ENCODE measurements around the gene DLGAP4.

Gene DLGAP4

DNA sequence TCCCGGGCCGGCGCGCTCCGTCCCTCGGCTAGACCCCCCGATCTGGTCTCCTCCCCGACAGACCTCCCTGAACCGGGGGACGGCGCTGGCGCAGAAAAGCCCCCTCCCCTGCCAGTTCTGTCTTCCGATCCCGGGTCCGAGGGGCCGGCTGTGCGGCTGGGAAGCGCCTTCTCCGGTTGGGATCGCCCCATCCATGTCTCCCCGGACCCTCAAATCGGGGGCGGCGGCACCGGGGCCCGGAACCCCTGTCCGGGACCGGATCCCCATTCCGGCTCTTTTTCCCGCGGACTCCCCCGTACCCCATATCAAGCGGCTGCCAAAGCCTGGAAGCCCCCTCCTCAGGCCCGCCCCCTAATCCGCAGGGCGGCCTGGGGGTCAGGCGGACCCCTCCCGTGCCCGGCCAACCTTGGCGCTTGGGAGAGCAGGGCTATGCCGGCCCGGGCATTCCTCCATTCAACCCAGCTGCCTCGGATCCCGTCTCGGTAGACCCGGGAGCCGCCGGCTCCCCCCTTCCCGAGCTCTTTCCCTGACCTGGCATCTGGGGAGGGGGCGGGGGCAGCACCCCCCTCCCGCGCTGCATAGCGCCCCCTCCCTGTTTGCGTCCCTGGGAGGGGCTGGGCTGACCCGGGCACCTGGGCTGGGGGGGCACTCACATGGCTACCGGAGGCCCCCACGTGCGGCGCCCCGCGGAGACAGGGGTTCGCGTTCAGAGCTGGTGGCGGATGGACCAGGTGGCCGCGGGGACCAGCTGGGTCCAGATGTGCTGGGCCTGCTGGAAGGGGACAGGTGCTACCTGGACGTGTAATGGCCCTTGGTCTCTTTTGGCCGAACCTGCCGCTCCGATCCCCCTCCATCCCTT lies 643 bp downstream of the DLGAP4 start:
- TF ChIP-seq, protein P1, sequence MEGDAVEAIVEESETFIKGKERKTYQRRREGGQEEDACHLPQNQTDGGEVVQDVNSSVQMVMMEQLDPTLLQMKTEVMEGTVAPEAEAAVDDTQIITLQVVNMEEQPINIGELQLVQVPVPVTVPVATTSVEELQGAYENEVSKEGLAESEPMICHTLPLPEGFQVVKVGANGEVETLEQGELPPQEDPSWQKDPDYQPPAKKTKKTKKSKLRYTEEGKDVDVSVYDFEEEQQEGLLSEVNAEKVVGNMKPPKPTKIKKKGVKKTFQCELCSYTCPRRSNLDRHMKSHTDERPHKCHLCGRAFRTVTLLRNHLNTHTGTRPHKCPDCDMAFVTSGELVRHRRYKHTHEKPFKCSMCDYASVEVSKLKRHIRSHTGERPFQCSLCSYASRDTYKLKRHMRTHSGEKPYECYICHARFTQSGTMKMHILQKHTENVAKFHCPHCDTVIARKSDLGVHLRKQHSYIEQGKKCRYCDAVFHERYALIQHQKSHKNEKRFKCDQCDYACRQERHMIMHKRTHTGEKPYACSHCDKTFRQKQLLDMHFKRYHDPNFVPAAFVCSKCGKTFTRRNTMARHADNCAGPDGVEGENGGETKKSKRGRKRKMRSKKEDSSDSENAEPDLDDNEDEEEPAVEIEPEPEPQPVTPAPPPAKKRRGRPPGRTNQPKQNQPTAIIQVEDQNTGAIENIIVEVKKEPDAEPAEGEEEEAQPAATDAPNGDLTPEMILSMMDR (IDR thresholded peaks at IDR 0.05; ENCODE audit: extremely low read depth, missing control alignments), result no peak
- DNase-seq (ENCODE audit: low spot score), result no peak

DNA sequence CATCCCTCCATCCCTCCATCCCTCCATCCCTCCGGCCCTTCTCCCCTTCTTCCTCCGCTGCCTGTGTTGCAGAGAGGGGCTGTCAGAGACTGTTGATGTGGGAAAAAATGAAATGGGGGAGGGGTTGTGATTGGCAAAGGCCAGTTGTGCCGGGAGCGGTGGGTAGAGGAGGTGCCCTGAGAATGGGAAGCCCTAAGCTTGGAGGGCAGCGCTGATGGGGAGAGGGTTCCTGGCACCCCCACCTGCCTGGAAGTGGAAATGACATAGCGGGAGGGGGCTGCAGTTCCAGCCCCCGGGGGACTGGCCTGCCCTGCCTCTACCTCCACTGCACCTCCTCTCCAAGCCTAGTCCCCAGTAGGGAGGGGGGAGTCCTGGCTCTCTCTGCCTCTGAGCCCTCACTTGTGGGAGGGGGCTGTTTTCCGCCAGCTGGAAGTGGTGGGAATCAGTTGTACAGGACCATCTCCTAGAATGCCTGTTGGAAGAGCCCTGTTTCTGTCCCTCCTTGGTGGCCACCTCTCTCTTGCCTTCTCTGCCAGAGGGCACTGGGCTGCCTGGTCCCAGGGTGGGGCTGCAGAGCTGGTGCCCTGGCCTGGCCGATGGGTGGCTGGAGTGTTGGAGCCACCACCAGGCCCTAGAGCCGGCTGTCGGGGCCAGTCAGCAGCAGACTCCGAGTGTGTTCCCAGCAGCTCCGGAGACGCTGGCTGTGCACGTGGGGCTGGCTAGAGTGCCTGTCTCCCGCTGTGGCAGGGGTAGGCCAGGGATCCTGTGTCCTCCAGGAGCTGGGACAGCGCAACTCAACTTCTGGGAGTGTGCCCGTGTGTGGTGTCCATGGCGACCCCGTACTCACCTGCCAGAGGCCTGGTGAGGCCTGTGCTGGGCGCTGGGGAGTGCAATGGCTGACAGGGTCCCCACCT lies 1.5 kb downstream of the DLGAP4 start:
- TF ChIP-seq, protein P1 (IDR thresholded peaks at IDR 0.05; ENCODE audit: extremely low read depth, missing control alignments), result no peak
- DNase-seq (ENCODE audit: low spot score), result peak; percentile 21

DNA sequence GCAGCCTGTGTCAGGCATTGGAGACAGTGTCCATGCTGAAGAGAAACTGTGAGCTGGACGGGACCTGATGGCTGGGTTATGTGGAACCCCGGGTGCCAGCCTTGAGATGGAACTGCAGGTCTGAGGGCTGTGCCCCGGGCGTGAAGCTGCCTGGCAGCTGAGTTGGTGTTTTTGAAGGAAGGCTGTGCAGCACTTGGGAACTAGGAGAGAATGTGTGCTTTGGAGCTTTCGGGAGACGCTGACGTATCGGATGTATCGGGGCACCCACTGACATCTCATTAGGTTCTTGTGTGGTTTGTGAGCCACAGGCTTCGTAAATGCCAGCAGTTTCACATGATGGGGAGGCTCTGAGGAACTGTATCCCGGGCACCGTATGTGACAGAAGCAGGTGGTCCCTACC lies 2.2 kb downstream of the DLGAP4 start:
- no peak for DNase-seq (ENCODE audit: low spot score)

DNA sequence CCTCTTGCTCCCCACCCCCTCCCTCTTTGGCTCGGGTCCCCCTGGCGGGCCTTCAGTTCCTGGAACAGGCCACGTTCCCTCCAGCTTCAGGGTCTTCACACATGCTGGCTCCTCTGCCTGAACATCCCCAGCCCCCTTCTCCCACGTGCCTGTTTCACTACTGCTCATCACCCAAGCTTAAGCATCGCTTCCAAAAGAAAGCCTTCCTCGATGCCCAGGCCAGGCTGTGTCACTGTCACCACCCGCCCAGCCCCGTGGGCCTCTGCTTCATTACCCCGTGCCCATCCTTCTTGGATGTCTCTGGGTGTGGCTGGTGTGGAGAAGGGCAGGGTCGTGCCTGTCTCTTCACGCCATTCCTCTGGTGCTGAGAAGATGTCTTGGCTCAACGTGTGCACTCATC lies 2.8 kb downstream of the DLGAP4 start:
- no peak for DNase-seq (ENCODE audit: low spot score)
- TF ChIP-seq, protein P1 (IDR thresholded peaks at IDR 0.05; ENCODE audit: extremely low read depth, missing control alignments), result no peak

More for the DNA sequence above, 2.2 kb downstream of the DLGAP4 start:
- TF ChIP-seq, protein P1 (IDR thresholded peaks at IDR 0.05; ENCODE audit: extremely low read depth, missing control alignments), result no peak

DNA sequence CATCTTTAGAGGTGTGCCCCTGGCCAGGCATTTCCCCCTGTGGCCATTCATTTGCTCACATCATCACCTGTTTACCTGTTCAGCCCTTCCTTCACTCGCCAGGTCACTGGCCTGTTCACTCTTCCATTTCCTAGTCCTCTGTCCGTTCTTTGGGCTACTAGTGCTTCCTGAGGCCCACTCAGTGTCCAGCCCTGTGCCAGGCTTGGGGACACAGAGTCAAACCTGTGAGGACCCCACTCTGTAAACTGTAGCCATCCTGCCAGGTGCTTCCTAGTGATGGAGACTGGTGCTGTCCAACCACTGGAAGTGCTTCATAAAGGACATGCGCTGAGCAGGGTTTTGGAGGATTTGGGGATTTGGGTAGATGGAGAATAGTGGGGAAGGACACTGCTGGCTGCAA lies 3.5 kb downstream of the DLGAP4 start:
- DNase-seq (ENCODE audit: low spot score), result no peak
- TF ChIP-seq, protein P1 (IDR thresholded peaks at IDR 0.05; ENCODE audit: extremely low read depth, missing control alignments), result no peak

DNA sequence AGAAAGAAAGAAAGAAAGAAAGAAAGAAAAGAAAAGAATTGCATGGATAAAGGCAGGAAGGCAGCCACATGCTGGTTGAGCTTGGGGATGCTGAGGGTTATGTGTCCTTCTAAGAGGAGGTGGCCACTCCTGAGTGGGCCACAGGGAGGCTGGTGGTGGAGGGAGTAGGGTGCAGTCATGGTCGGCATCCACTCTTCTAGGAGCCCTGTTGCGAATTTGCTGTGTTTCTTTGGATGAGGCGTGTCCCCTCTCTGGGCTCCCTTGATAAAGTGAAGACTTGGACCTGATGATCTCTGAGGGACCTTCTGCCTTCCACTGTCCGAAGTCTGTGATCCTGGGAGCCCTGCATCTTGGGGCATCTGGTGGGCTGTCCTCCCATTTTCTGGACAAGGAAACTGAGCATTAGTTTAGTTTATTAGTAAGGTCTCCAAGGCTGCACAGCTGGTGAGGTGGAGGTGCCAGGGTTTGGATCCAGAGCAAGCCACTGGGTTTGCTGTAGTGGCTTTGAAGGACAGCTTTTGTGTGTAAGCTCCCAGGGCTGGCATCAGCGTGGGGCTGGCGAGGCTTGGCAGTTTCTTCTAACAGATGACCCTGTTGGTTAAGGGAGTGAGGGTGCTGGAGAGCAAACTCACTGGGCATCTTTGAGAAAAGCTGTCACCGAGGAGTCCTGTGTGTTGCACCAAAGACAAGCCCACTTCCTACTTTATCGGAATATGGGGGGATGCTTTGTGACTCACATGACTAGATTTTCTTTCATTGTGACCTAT lies 4.3 kb downstream of the DLGAP4 start:
- TF ChIP-seq, protein P1 (IDR thresholded peaks at IDR 0.05; ENCODE audit: extremely low read depth, missing control alignments), result no peak
- DNase-seq (ENCODE audit: low spot score), result peak; percentile 9
